Lung (tissue), 13 donors: ENCODE results near the gene ERCC1. TPM values are rescaled to one million over a fixed set of nuclear protein-coding genes. Genes with fewer than 3 reads are reported as not detected.

Experiments used
- ATAC-seq: fragments of 200-7000 bp; cut with Tn5 transposase; one replicate; pipeline ENCODE4 v1.9.1; 2020; ENCODE audit warnings: moderate number of reproducible peaks; ENCODE audit not compliant: insufficient read depth, low FRiP score
- DNase-seq, 3 donors: peaks; one replicate each; pipeline ENCODE4 v3.0.0-alpha.2; 2013 to 2017
- H3K27ac ChIP-seq, 2 donors: one replicate each; pipeline ENCODE4 v1.5.1; 2013; ENCODE audit warnings: mild to moderate bottlenecking in 2 of 2, moderate library complexity in 2 of 2, control low read depth in 1 of 2, inconsistent platforms in 1 of 2, low read depth in 1 of 2, low read length in 1 of 2
- H3K27me3 ChIP-seq, 3 donors: one replicate each; pipeline ENCODE4 v1.5.1; 2013; ENCODE audit warnings: low read length in 2 of 3; ENCODE audit not compliant: control insufficient read depth in 3 of 3, insufficient read depth in 3 of 3
- H3K36me3 ChIP-seq, 4 donors: one replicate each; pipeline ENCODE4 v1.5.1; 2013; ENCODE audit warnings: low read length in 4 of 4, mild to moderate bottlenecking in 1 of 4, moderate library complexity in 1 of 4; ENCODE audit not compliant: control insufficient read depth in 4 of 4, insufficient read depth in 4 of 4
- H3K4me1 ChIP-seq, 5 donors: one replicate each; pipeline ENCODE4 v1.5.1; 2013; ENCODE audit warnings: low read length in 5 of 5, mild to moderate bottlenecking in 2 of 5, moderate library complexity in 1 of 5; ENCODE audit not compliant: control insufficient read depth in 5 of 5, insufficient read depth in 5 of 5
- H3K4me3 ChIP-seq: one replicate; pipeline ENCODE4 v1.5.1; 2013; ENCODE audit warnings: mild to moderate bottlenecking, control low read depth, moderate library complexity
- H3K9ac ChIP-seq, 2 donors: one replicate each; pipeline ENCODE4 v1.5.1; 2013; ENCODE audit warnings: low read length in 2 of 2, control low read depth in 1 of 2; ENCODE audit not compliant: insufficient read depth in 1 of 2
- H3K9me3 ChIP-seq, 4 donors: one replicate each; pipeline ENCODE4 v1.5.1; 2013; ENCODE audit warnings: low read length in 3 of 4, mild to moderate bottlenecking in 1 of 4, moderate library complexity in 1 of 4; ENCODE audit not compliant: control insufficient read depth in 4 of 4, insufficient read depth in 3 of 4
- CTCF ChIP-seq: IDR thresholded peaks from 2 replicates; pipeline ENCODE4 v1.5.1; 2012; ENCODE audit warnings: mild to moderate bottlenecking; ENCODE audit errors: control extremely low read depth, extremely low read depth
- WGBS, 2 donors: extraction: QIAGEN DNeasy Blood & Tissue Kit; methylation state at CpG; one replicate each; pipeline ENCODE4 v1.1.7; 2013; 5-methylcytosine and 5-hydroxymethylcytosine counted together
- polyA plus RNA-seq, 2 donors: library from polyadenylated mRNA; stranded (reverse); fragments of 200-250 nt; gene quantifications; one replicate each; pipeline ENCODE4 v1.2.1, GENCODE V29; 2013
- small RNA-seq: library from RNA; depleted of rRNA; stranded (forward); fragments of <200 nt; gene quantifications from one replicate; pipeline ENCODE3, GENCODE V24; 2014; ENCODE audit warnings: low replicate concordance
- total RNA-seq, 2 donors: library from RNA; depleted of rRNA in 1 of 2; stranded (reverse); fragments of >200 nt in 1 of 2; gene quantifications; one replicate each; pipeline ENCODE4 v1.2.1, GENCODE V29; 2014 to 2021
- donor health status: control.
- donor health status: control.
- donor health status: Bipolar disorder and iron deficiency.
- donor health status: healthy.
- donor health status: DM: yes; HTN: yes; CAD: no.

The ERCC1 gene
- total and polyA plus RNA-seq, 4 donors = 53.2 to 82.3 (median 63.2) TPM

GRCh38 chr19:45357445-45357783, 66.3 kb downstream of the ERCC1 start:
- no peak for TF ChIP-seq CTCF
- Histone ChIP-seq H3K27me3 (no peaks in the 10 kb centered on the region), H3K27ac (no peak overlapping the region), H3K9me3 (no peaks in the 10 kb centered on the region), H3K36me3 (peaks cover under 1 to 37% (median 29%) of the 10 kb centered on the region in 4 donors), H3K9ac (no peak overlapping the region), H3K4me3 (no peak overlapping the region), H3K4me1 (no peaks in the 10 kb centered on the region)
- no peak for ATAC-seq
- DNase-seq = no peak
- WGBS, 2 donors = 92 to 96% methylated on average over 11 of the region's 11 CpGs

Small RNA genes within 50 kb of the gene (small RNA-seq; reads per million reads assigned to genes)
- gene MIR6088 = not detected

Other genes starting within 250 kb of the ERCC1 start
- gene TRAPPC6A, start 245.7 kb downstream of the ERCC1 start, total RNA-seq = 10 to 100 TPM; 14.0 to 20.5 TPM
- 10 to 100 TPM; 32.0 to 38.4 TPM for gene TRAPPC6A, start 245.7 kb downstream of the ERCC1 start, polyA plus RNA-seq
- gene BLOC1S3, start 245.1 kb downstream of the ERCC1 start, total RNA-seq = 10 to 100 TPM in 1 of 2 donors, 1 to 10 TPM in 1; 7.5 to 17.3 TPM
- 1 to 10 TPM; 4.2 to 8.7 TPM for gene BLOC1S3, start 245.1 kb downstream of the ERCC1 start, polyA plus RNA-seq
- 1 to 10 TPM; 1.7 to 2.8 TPM for gene EXOC3L2, start 178.5 kb downstream of the ERCC1 start, total RNA-seq
- 1 to 10 TPM; 2.2 to 2.6 TPM for gene EXOC3L2, start 178.5 kb downstream of the ERCC1 start, polyA plus RNA-seq
- gene MARK4, start 172.6 kb downstream of the ERCC1 start, total RNA-seq = 10 to 100 TPM; 25.3 to 47.0 TPM
- gene MARK4, start 172.6 kb downstream of the ERCC1 start, polyA plus RNA-seq = 10 to 100 TPM; 12.6 to 15.9 TPM
- 1 to 10 TPM in 1 of 2 donors, not detected in 1; 1.4 TPM for gene CKM, start 101.0 kb downstream of the ERCC1 start, total RNA-seq
- under 1 TPM; 0.06 to 0.97 TPM for gene CKM, start 101.0 kb downstream of the ERCC1 start, polyA plus RNA-seq
- gene KLC3, start 83.2 kb downstream of the ERCC1 start, total RNA-seq = 1 to 10 TPM; 1.1 to 1.6 TPM
- 1 to 10 TPM in 1 of 2 donors, under 1 TPM in 1; 0.80 to 2.2 TPM for gene KLC3, start 83.2 kb downstream of the ERCC1 start, polyA plus RNA-seq
- gene ERCC2, start 53.3 kb downstream of the ERCC1 start, total RNA-seq = 10 to 100 TPM; 17.8 to 19.9 TPM
- gene ERCC2, start 53.3 kb downstream of the ERCC1 start, polyA plus RNA-seq = 10 to 100 TPM; 11.9 to 14.9 TPM
- gene PPP1R13L, start 18.8 kb downstream of the ERCC1 start, total RNA-seq = 10 to 100 TPM; 14.0 to 37.3 TPM
- gene PPP1R13L, start 18.8 kb downstream of the ERCC1 start, polyA plus RNA-seq = 10 to 100 TPM; 32.0 to 34.0 TPM
- gene POLR1G, start 17.3 kb downstream of the ERCC1 start, total RNA-seq = 1 to 10 TPM; 3.6 to 8.3 TPM
- gene POLR1G, start 17.3 kb downstream of the ERCC1 start, polyA plus RNA-seq = 1 to 10 TPM; 5.2 to 6.6 TPM
- gene FOSB, start 44.1 kb upstream of the ERCC1 start, total RNA-seq = 10 to 100 TPM in 1 of 2 donors, 1 to 10 TPM in 1; 9.9 to 24.2 TPM
- 10 to 100 TPM in 1 of 2 donors, 1 to 10 TPM in 1; 7.9 to 22.8 TPM for gene FOSB, start 44.1 kb upstream of the ERCC1 start, polyA plus RNA-seq
- 10 to 100 TPM in 1 of 2 donors, 1 to 10 TPM in 1; 5.4 to 10.9 TPM for gene RTN2, start 73.1 kb upstream of the ERCC1 start, total RNA-seq
- 10 to 100 TPM in 1 of 2 donors, 1 to 10 TPM in 1; 8.3 to 10.3 TPM for gene RTN2, start 73.1 kb upstream of the ERCC1 start, polyA plus RNA-seq
- 1 to 10 TPM in 1 of 2 donors, under 1 TPM in 1; 0.37 to 2.3 TPM for gene PPM1N, start 74.5 kb upstream of the ERCC1 start, total RNA-seq
- gene PPM1N, start 74.5 kb upstream of the ERCC1 start, polyA plus RNA-seq = 1 to 10 TPM; 1.0 to 8.1 TPM
- 100 to 1,000 TPM in 1 of 2 donors, 10 to 100 TPM in 1; 49.1 to 211 TPM for gene VASP, start 83.6 kb upstream of the ERCC1 start, total RNA-seq
- 100 to 1,000 TPM; 129 to 237 TPM for gene VASP, start 83.6 kb upstream of the ERCC1 start, polyA plus RNA-seq
- 10 to 100 TPM in 1 of 2 donors, 1 to 10 TPM in 1; 3.5 to 13.6 TPM for gene OPA3, start 160.9 kb upstream of the ERCC1 start, total RNA-seq
- gene OPA3, start 160.9 kb upstream of the ERCC1 start, polyA plus RNA-seq = 1 to 10 TPM; 5.5 to 9.9 TPM
- 10 to 100 TPM in 1 of 2 donors, 1 to 10 TPM in 1; 1.3 to 11.0 TPM for gene GPR4, start 178.3 kb upstream of the ERCC1 start, total RNA-seq
- 10 to 100 TPM; 12.6 to 12.8 TPM for gene GPR4, start 178.3 kb upstream of the ERCC1 start, polyA plus RNA-seq
- gene EML2, start 215.5 kb upstream of the ERCC1 start, total RNA-seq = 10 to 100 TPM; 31.9 to 74.5 TPM
- gene EML2, start 215.5 kb upstream of the ERCC1 start, polyA plus RNA-seq = 10 to 100 TPM; 32.5 to 47.7 TPM
- 10 to 100 TPM in 1 of 2 donors, 1 to 10 TPM in 1; 4.7 to 14.9 TPM for gene GIPR, start 244.3 kb upstream of the ERCC1 start, total RNA-seq
- 1 to 10 TPM; 2.2 to 6.4 TPM for gene GIPR, start 244.3 kb upstream of the ERCC1 start, polyA plus RNA-seq